Activated CD4-positive, alpha-beta memory T cell treated with anti-CD3 and anti-CD28 coated beads, Interleukin-2, amount 10 ng/mL, durations not matched to agents 7 days and 5 days (primary cell): ENCODE measurements around the gene PRSS33. TPM values are rescaled to one million over a fixed set of nuclear protein-coding genes. Genes with fewer than 3 reads are reported as not detected.

Source experiments
- CTCF ChIA-PET: fragments of 350-600 bp; sonication (Branson Sonifier 250); formaldehyde crosslinking; loops from one replicate; lab custom pipeline; 2021; ENCODE audit warnings: antibody characterized with exemption, inconsistent platforms; lab: Charles Lee
- POLR2A ChIA-PET: fragments of 350-600 bp; sonication (Branson Sonifier 250); formaldehyde crosslinking; loops from one replicate; lab custom pipeline; 2021; ENCODE audit warnings: antibody characterized with exemption; lab: Charles Lee
- DNase-seq: peaks from one replicate; pipeline ENCODE4 v3.0.0-alpha.2; 2020
- H3K27ac Mint-ChIP-seq: one replicate; pipeline ENCODE4 v1.8.0; 2021; ENCODE audit warnings: mild to moderate bottlenecking, mixed read lengths
- H3K27me3 Mint-ChIP-seq: one replicate; pipeline ENCODE4 v1.8.0; 2021; ENCODE audit warnings: mixed read lengths
- H3K36me3 Mint-ChIP-seq: one replicate; pipeline ENCODE4 v1.8.0; 2021; ENCODE audit warnings: low read depth, mixed read lengths
- H3K4me1 Mint-ChIP-seq: one replicate; pipeline ENCODE4 v1.8.0; 2021; ENCODE audit warnings: mixed read lengths
- H3K4me3 Mint-ChIP-seq: one replicate; pipeline ENCODE4 v1.8.0; 2021; ENCODE audit warnings: mild to moderate bottlenecking, mixed read lengths
- H3K9me3 Mint-ChIP-seq: one replicate; pipeline ENCODE4 v1.8.0; 2021; ENCODE audit warnings: mixed read lengths
- total RNA-seq, 2 experiments: library from RNA; stranded (reverse); gene quantifications; one replicate each; pipeline ENCODE4 v1.2.3, GENCODE V29; 2021

The PRSS33 gene
- total RNA-seq, 2 experiments from 2014 or later, result not detected

- Mint-ChIP-seq H3K27me3 (no peaks in the 10 kb centered on the region), H3K9me3 (no peaks in the 10 kb centered on the region), H3K4me3 (no peak overlapping the region), H3K4me1 (peaks cover 4% of the 10 kb centered on the region), H3K36me3 (no peaks in the 10 kb centered on the region), H3K27ac (no peak overlapping the region)
- POLR2A ChIA-PET, result interaction anchor here (1.0 to 3.1 kb wide), 2 partner anchors 11 to 35 kb away, joined by 4 to 10 read pairs; no protein-coding TSS in a partner anchor
- CTCF ChIA-PET, result no interaction called here
- no peak for DNase-seq
These were observed 44.9 kb downstream of the PRSS33 start for GRCh38 chr16:2742323-2743006.

GRCh38 chr16:2741168-2741567 lies 46.2 kb downstream of the PRSS33 start:
- ChIA-PET POLR2A (interaction anchor here (3.0 to 3.1 kb wide), 2 partner anchors 10 to 13 kb away, joined by 10 to 15 read pairs; no protein-coding TSS in a partner anchor), CTCF (no interaction called here)
- Mint-ChIP-seq H3K27me3 (no peaks in the 10 kb centered on the region), H3K9me3 (no peaks in the 10 kb centered on the region), H3K36me3 (no peaks in the 10 kb centered on the region), H3K4me3 (no peak overlapping the region), H3K4me1 (peaks cover 4% of the 10 kb centered on the region), H3K27ac (no peak overlapping the region)
- no peak for DNase-seq

- Mint-ChIP-seq H3K4me3 (no peak overlapping the region), H3K36me3 (no peaks in the 10 kb centered on the region), H3K9me3 (no peaks in the 10 kb centered on the region), H3K27ac (no peak overlapping the region), H3K27me3 (no peaks in the 10 kb centered on the region), H3K4me1 (peaks cover 4% of the 10 kb centered on the region)
- ChIA-PET POLR2A (interaction anchor here (3.0 to 3.1 kb wide), 2 partner anchors 10 to 13 kb away, joined by 10 to 15 read pairs; no protein-coding TSS in a partner anchor), CTCF (interaction anchor here (0.6 kb wide), 1 partner anchor 134 kb away, joined by 3 read pairs; no protein-coding TSS in a partner anchor)
- no peak for DNase-seq
These were observed 46.9 kb downstream of the PRSS33 start for GRCh38 chr16:2740476-2740875.

- ChIA-PET CTCF (interaction anchor here (0.6 kb wide), 1 partner anchor 135 kb away, joined by 3 read pairs; no protein-coding TSS in a partner anchor), POLR2A (interaction anchor here (3.0 to 3.1 kb wide), 2 partner anchors 11 to 14 kb away, joined by 10 to 15 read pairs; no protein-coding TSS in a partner anchor)
- H3K36me3 Mint-ChIP-seq, result no peaks in the 10 kb centered on the region
- no peak overlapping the region for H3K4me3 Mint-ChIP-seq
- H3K4me1 Mint-ChIP-seq, result peaks cover 5% of the 10 kb centered on the region
- no peaks in the 10 kb centered on the region for H3K9me3 Mint-ChIP-seq
- H3K27ac Mint-ChIP-seq, result no peak overlapping the region
- no peak for DNase-seq
- H3K27me3 Mint-ChIP-seq, result no peaks in the 10 kb centered on the region
These were observed 47.5 kb downstream of the PRSS33 start for GRCh38 chr16:2739625-2740430.

- CTCF ChIA-PET, result no interaction called here
- H3K4me1 Mint-ChIP-seq, result peaks cover 6% of the 10 kb centered on the region
These were observed 48.7 kb downstream of the PRSS33 start for GRCh38 chr16:2738615-2739014.

GRCh38 chr16:2737895-2738418 lies 49.4 kb downstream of the PRSS33 start:
- Mint-ChIP-seq H3K36me3 (no peaks in the 10 kb centered on the region), H3K27me3 (no peaks in the 10 kb centered on the region), H3K4me3 (no peak overlapping the region), H3K9me3 (no peaks in the 10 kb centered on the region), H3K27ac (no peak overlapping the region), H3K4me1 (peaks cover 6% of the 10 kb centered on the region)
- POLR2A ChIA-PET, result no interaction called here
- CTCF ChIA-PET, result no interaction called here
- no peak for DNase-seq

More at GRCh38 chr16:2738615-2739014, 48.7 kb downstream of the PRSS33 start:
- no peaks in the 10 kb centered on the region for H3K9me3 Mint-ChIP-seq
- H3K27me3 Mint-ChIP-seq, result no peaks in the 10 kb centered on the region
- no peak overlapping the region for H3K27ac Mint-ChIP-seq
- no peaks in the 10 kb centered on the region for H3K36me3 Mint-ChIP-seq
- POLR2A ChIA-PET, result interaction anchor here (1.0 kb wide), 1 partner anchor 14 kb away, joined by 4 read pairs; the partner anchor contains the start of gene SRRM2
- H3K4me3 Mint-ChIP-seq, result no peak overlapping the region
- DNase-seq, result no peak

- peaks cover 6% of the 10 kb centered on the region for H3K4me1 Mint-ChIP-seq
- H3K27ac Mint-ChIP-seq, result no peak overlapping the region
- no peaks in the 10 kb centered on the region for H3K36me3 Mint-ChIP-seq
- ChIA-PET POLR2A (interaction anchor here (1.1 kb wide), 1 partner anchor 21 kb away, joined by 3 read pairs; no protein-coding TSS in a partner anchor), CTCF (no interaction called here)
- no peak overlapping the region for H3K4me3 Mint-ChIP-seq
- DNase-seq, result no peak
- H3K9me3 Mint-ChIP-seq, result no peaks in the 10 kb centered on the region
- no peaks in the 10 kb centered on the region for H3K27me3 Mint-ChIP-seq
These were observed 50.1 kb downstream of the PRSS33 start for GRCh38 chr16:2737238-2737605.

GRCh38 chr16:2736476-2737237 lies 50.7 kb downstream of the PRSS33 start:
- no peak for DNase-seq
- H3K4me1 Mint-ChIP-seq, result peaks cover 6% of the 10 kb centered on the region
- H3K4me3 Mint-ChIP-seq, result no peak overlapping the region
- ChIA-PET POLR2A (interaction anchor here (1.1 kb wide), 1 partner anchor 20 kb away, joined by 3 read pairs; no protein-coding TSS in a partner anchor), CTCF (no interaction called here)
- H3K27ac Mint-ChIP-seq, result no peak overlapping the region
- H3K9me3 Mint-ChIP-seq, result no peaks in the 10 kb centered on the region
- H3K27me3 Mint-ChIP-seq, result no peaks in the 10 kb centered on the region
- H3K36me3 Mint-ChIP-seq, result no peaks in the 10 kb centered on the region

GRCh38 chr16:2734844-2735515 lies 52.4 kb downstream of the PRSS33 start:
- peaks cover 6% of the 10 kb centered on the region for H3K4me1 Mint-ChIP-seq
- ChIA-PET CTCF (no interaction called here), POLR2A (no interaction called here)
- no peak overlapping the region for H3K27ac Mint-ChIP-seq
- no peak for DNase-seq
- peaks cover 3% of the 10 kb centered on the region for H3K27me3 Mint-ChIP-seq
- no peaks in the 10 kb centered on the region for H3K36me3 Mint-ChIP-seq
- no peaks in the 10 kb centered on the region for H3K9me3 Mint-ChIP-seq
- no peak overlapping the region for H3K4me3 Mint-ChIP-seq

Other genes starting within 250 kb of the PRSS33 start
- 10 to 100 TPM; 43.5 to 45.2 TPM for gene PDPK1, start 249.5 kb downstream of the PRSS33 start, total RNA-seq
- 10 to 100 TPM; 35.9 to 39.8 TPM for gene KCTD5, start 105.0 kb downstream of the PRSS33 start, total RNA-seq
- 1 to 10 TPM; 1.6 to 1.8 TPM for gene PRSS27, start 67.3 kb downstream of the PRSS33 start, total RNA-seq
- 100 to 1,000 TPM; 520 to 539 TPM for gene SRRM2, start 34.9 kb downstream of the PRSS33 start, total RNA-seq
- gene ELOB, start 10.3 kb downstream of the PRSS33 start, total RNA-seq, result 100 to 1,000 TPM; 141 to 150 TPM
- gene PRSS41, start 10.9 kb upstream of the PRSS33 start, total RNA-seq, result not detected
- 1 to 10 TPM; 3.0 to 4.0 TPM for gene PRSS21, start 29.7 kb upstream of the PRSS33 start, total RNA-seq
- 1 to 10 TPM; 8.8 to 9.8 TPM for gene ZG16B, start 42.7 kb upstream of the PRSS33 start, total RNA-seq
- not detected for gene PRSS22, start 70.6 kb upstream of the PRSS33 start, total RNA-seq
- gene FLYWCH2, start 95.7 kb upstream of the PRSS33 start, total RNA-seq, result 10 to 100 TPM; 19.4 to 20.5 TPM
- gene FLYWCH1, start 124.4 kb upstream of the PRSS33 start, total RNA-seq, result 10 to 100 TPM; 75.2 to 80.8 TPM
- gene KREMEN2, start 176.7 kb upstream of the PRSS33 start, total RNA-seq, result not detected
- gene PAQR4, start 181.8 kb upstream of the PRSS33 start, total RNA-seq, result 10 to 100 TPM; 50.0 to 52.3 TPM
- gene PKMYT1, start 192.9 kb upstream of the PRSS33 start, total RNA-seq, result 100 to 1,000 TPM; 118 to 124 TPM
- gene CLDN9, start 225.4 kb upstream of the PRSS33 start, total RNA-seq, result under 1 TPM; 0.23 to 0.28 TPM
- not detected for gene CLDN6, start 230.6 kb upstream of the PRSS33 start, total RNA-seq
- gene TNFRSF12A, start 232.8 kb upstream of the PRSS33 start, total RNA-seq, result 1 to 10 TPM; 6.1 to 7.5 TPM
- gene HCFC1R1, start 236.4 kb upstream of the PRSS33 start, total RNA-seq, result 10 to 100 TPM; 37.0 to 43.3 TPM
- 10 to 100 TPM; 42.4 TPM for gene THOC6, start 236.5 kb upstream of the PRSS33 start, total RNA-seq
- gene BICDL2, start 249.4 kb upstream of the PRSS33 start, total RNA-seq, result 1 to 10 TPM; 1.4 to 1.9 TPM